Keratinocyte (primary cell): ENCODE data around the gene HPS1.

Experiments
- CTCF ChIP-seq, 3 experiments: IDR thresholded peaks in 1 of 3; conservative IDR thresholded peaks in 1 of 3; optimal IDR thresholded peaks in 1 of 3; 2 replicates in 2 of 3; 3 replicates in 1 of 3; pipeline versions ENCODE3 to v1.5.1; 2011; ENCODE audit warnings: low read length in 3 of 3, mild to moderate bottlenecking in 3 of 3, moderate library complexity in 2 of 3, control low read depth in 1 of 3, inconsistent platforms in 1 of 3; ENCODE audit not compliant: insufficient read depth in 2 of 3; ENCODE audit errors: extremely low read depth in 1 of 3
- EZH2 ChIP-seq: IDR thresholded peaks from one replicate; pipeline ENCODE4 v1.6.1; 2012; ENCODE audit warnings: inconsistent platforms, mild to moderate bottlenecking, low read length, moderate library complexity

GRCh38 chr10:98433881-98434732, 12.6 kb downstream of the HPS1 start:
- TF ChIP-seq CTCF (optimal IDR thresholded peaks at IDR 0.05 in 1 of 3, IDR thresholded peaks at IDR 0.05 in 1 of 3, conservative IDR thresholded peaks at IDR 0.05 in 1 of 3; ENCODE audit: extremely low read depth in 1 of 3, insufficient read depth in 2 of 3, low read length in 3 of 3) (no peak), EZH2 (no peak)
